Chondrocyte (in vitro differentiated cells): ENCODE measurements around the gene HLTF. TPM values are rescaled to one million over a fixed set of nuclear protein-coding genes. Genes with fewer than 3 reads are reported as not detected.

ENCODE experiments used
- DNase-seq: peaks from one replicate; pipeline ENCODE4 v3.0.0; 2021; ENCODE audit warnings: mixed read lengths, low spot score
- H3K27ac Mint-ChIP-seq: one replicate; pipeline ENCODE4 v1.8.0; 2021; ENCODE audit warnings: mild to moderate bottlenecking, moderate library complexity, mixed read lengths; ENCODE audit not compliant: unreplicated experiment
- H3K27me3 Mint-ChIP-seq: 2 replicates; pipeline ENCODE4 v1.8.0; 2021; ENCODE audit warnings: low read depth, mixed read lengths
- H3K36me3 Mint-ChIP-seq: 2 replicates; pipeline ENCODE4 v1.8.0; 2021; ENCODE audit warnings: low read depth, mixed read lengths
- H3K4me1 Mint-ChIP-seq: 2 replicates; pipeline ENCODE4 v1.8.0; 2021; ENCODE audit warnings: low read depth, mild to moderate bottlenecking, mixed read lengths
- H3K4me3 Mint-ChIP-seq: one replicate; pipeline ENCODE4 v1.8.0; 2021; ENCODE audit warnings: mild to moderate bottlenecking, moderate library complexity, mixed read lengths; ENCODE audit not compliant: unreplicated experiment
- H3K9me3 Mint-ChIP-seq: 2 replicates; pipeline ENCODE4 v1.8.0; 2021; ENCODE audit warnings: low read depth, mixed read lengths
- CTCF ChIP-seq: fragments of 200-600 bp; sonication (generic); IDR thresholded peaks from 2 replicates; pipeline ENCODE4 v1.5.0; 2021; ENCODE audit warnings: antibody characterized with exemption, mild to moderate bottlenecking, moderate library complexity
- long read RNA-seq: library from polyadenylated mRNA; stranded (forward); transcript quantifications from one replicate; pipeline ENCODE4 v2.0.0, GENCODE V29; 2021
- total RNA-seq: library from RNA; stranded (reverse); gene quantifications from 3 replicates; pipeline ENCODE4 v1.2.1, GENCODE V29; 2021

Gene HLTF
- total RNA-seq = 26.4 to 30.9 TPM (median 29.8 TPM) in 3 replicates
- long read RNA-seq, full-length matches to known transcripts = 30 of 46 reads
- long read RNA-seq, partial matches to known transcripts = 5 of 46 reads
- long read RNA-seq, other reads (novel, unspliced or antisense) = 11 of 46 reads

GRCh38 chr3:149086232-149086988, at the start of gene HLTF:
TSS of gene HLTF (minus strand) at chr3:149086533. CDS start at chr3:149086336, 197 bp downstream.
- H3K4me1 Mint-ChIP-seq = peaks cover 23% of the 10 kb centered on the region
- no peaks in the 10 kb centered on the region for H3K27me3 Mint-ChIP-seq
- peak; percentile 96 for DNase-seq
- H3K9me3 Mint-ChIP-seq = peaks cover 2% of the 10 kb centered on the region
- H3K4me3 Mint-ChIP-seq = peak within 1 kb of the TSS; percentile 96
- peaks cover 7% of the 10 kb centered on the region for H3K36me3 Mint-ChIP-seq
- TF ChIP-seq CTCF = no peak
- peak within 1 kb of the TSS; percentile 96 for H3K27ac Mint-ChIP-seq

- H3K4me3 Mint-ChIP-seq = no peak overlapping the region
- DNase-seq = no peak
- H3K4me1 Mint-ChIP-seq = peaks cover 29% of the 10 kb centered on the region
- peaks cover 2% of the 10 kb centered on the region for H3K36me3 Mint-ChIP-seq
- no peak for TF ChIP-seq CTCF
- no peak overlapping the region for H3K27ac Mint-ChIP-seq
- no peaks in the 10 kb centered on the region for H3K27me3 Mint-ChIP-seq
- H3K9me3 Mint-ChIP-seq = no peaks in the 10 kb centered on the region
Observed at GRCh38 chr3:149134575-149134974, 48.2 kb upstream of the HLTF start.

- no peaks in the 10 kb centered on the region for H3K9me3 Mint-ChIP-seq
- H3K4me1 Mint-ChIP-seq = peaks cover 37% of the 10 kb centered on the region
- H3K27me3 Mint-ChIP-seq = no peaks in the 10 kb centered on the region
- peaks cover 2% of the 10 kb centered on the region for H3K36me3 Mint-ChIP-seq
- DNase-seq = no peak
- no peak for TF ChIP-seq CTCF
- H3K4me3 Mint-ChIP-seq = no peak overlapping the region
- H3K27ac Mint-ChIP-seq = no peak overlapping the region
Observed at GRCh38 chr3:149131589-149131988, 45.3 kb upstream of the HLTF start.

- no peaks in the 10 kb centered on the region for H3K27me3 Mint-ChIP-seq
- H3K4me3 Mint-ChIP-seq = peak within 1 kb of the TSS; percentile 81
- H3K9me3 Mint-ChIP-seq = no peaks in the 10 kb centered on the region
- H3K27ac Mint-ChIP-seq = peak within 1 kb of the TSS; percentile 93
- TF ChIP-seq CTCF = peak; percentile 28
- peaks cover 37% of the 10 kb centered on the region for H3K4me1 Mint-ChIP-seq
- peaks cover 2% of the 10 kb centered on the region for H3K36me3 Mint-ChIP-seq
- DNase-seq = peak; percentile 94
Observed at GRCh38 chr3:149129326-149130205, 43.2 kb upstream of the HLTF start, which contains the start of gene HPS3. TSS of gene HPS3 (plus strand) at chr3:149129638. CDS start at chr3:149129724, 86 bp downstream.

GRCh38 chr3:149128821-149129220, 42.5 kb upstream of the HLTF start:
- Mint-ChIP-seq H3K4me1 (peaks cover 37% of the 10 kb centered on the region), H3K27ac (peak overlapping the region; percentile 77), H3K4me3 (peak overlapping the region; percentile 81), H3K9me3 (no peaks in the 10 kb centered on the region), H3K36me3 (peaks cover 2% of the 10 kb centered on the region), H3K27me3 (no peaks in the 10 kb centered on the region)
- DNase-seq = no peak
- TF ChIP-seq CTCF = no peak
